HG02571 (cell line): ENCODE results near the gene CROCC.

ENCODE experiments used
- ATAC-seq: cut with Tn5 transposase; IDR thresholded peaks from one replicate; pipeline ENCODE4 v1.9.1; 2021; ENCODE audit warnings: mild to moderate bottlenecking, moderate library complexity; ENCODE audit not compliant: unreplicated experiment

The CROCC gene

DNA sequence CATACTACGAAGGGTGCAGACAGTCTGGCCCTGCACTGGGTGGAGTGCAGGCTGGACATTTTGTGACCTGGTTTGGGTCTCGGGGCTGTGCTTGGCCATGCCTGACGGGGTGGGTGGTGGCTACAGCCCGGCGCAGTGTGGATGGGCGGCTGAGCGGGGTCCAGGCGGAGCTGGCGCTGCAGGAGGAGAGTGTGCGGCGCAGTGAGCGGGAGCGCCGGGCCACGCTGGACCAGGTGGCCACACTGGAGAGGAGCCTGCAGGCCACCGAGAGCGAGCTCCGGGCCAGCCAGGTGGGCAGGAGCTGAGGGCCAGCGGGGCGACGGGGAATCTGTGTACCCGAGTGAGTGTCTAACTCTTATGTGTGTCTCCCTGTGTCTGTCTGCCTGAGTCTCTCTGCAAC, 44.6 kb downstream of the CROCC start:
- ATAC-seq: no peak

DNA sequence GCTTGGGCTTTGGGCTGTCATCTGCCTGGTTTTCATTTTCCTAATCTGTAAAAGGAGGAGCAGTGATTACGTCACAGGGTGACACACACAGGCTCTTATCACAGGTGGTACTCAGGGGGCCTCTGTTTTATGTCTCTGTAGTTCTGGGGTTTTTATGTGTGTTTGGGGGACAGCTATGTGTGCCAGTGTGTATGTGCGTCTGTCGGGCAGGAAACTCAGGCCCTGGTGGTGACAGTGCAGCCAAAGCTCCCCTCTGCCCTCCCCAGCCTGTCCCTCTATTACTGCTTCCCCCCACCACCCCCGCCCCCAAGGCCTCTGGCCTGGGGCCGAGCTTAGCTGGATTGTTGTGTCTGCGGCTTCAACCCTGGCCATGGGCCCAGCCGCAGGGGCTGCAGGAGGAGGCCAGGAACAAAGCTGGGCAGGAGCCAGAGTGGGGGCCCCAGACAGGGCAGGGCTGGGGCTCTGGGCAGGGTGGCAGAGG, 45.4 kb downstream of the CROCC start:
- ATAC-seq: no peak

DNA sequence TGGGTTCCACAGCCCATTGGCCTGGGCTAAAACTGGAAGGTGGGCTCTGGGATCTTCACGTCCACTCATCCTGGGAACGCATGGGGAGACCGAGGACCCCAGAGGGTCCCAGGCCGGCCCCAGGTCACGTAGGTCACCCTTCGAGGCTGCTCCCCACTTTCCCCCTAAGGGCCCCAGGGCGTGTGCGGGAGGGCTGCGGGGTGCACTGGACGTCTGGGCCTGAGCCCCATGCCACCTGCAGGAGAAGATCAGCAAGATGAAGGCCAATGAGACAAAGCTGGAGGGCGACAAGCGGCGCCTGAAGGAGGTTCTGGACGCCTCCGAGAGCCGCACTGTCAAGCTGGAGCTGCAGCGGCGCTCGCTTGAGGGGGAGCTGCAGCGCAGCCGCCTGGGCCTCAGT, 46.2 kb downstream of the CROCC start:
- ATAC-seq: no peak

DNA sequence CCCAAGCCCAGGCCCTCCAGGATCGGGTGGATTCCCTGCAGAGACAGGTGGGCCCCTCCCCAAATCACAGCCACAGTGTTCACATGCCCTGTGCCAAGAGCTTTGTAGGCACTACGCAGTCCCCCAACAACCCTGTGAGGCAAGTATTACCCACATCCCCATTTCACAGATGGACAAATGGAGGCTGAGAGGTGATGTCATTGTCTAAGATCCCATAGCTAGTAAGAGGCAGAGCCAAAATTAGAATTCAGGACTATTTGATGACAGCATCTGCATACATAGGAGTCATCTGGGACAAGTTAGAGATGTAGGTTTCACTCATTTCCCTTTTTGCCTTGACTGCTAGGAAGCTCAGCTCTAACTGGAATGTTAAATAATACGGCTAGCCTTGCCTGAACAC, 46.6 kb downstream of the CROCC start:
- ATAC-seq: no peak

DNA sequence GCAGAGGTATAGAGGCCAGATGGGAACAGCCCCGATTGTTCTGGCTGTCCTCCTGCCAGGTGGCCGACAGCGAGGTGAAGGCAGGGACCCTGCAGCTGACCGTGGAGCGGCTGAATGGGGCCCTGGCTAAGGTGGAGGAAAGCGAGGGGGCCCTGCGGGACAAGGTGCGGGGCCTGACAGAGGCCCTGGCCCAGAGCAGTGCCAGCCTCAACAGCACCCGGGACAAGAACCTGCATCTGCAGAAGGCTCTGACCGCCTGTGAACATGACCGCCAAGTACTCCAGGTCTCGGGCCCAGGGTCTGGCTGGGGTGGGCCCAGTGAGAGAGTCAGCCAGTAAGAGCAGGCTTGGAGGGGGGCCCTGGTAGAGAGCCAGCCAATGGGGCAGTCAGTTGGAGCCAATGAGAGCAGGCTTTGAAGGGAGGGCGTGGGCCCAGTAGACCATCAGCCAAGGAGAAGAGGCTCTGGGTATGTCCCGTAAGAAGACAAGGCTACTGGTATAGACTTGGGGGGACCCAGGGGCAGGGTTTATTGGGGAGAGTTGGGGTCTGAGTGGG, 47.4 kb downstream of the CROCC start:
- no peak for ATAC-seq

DNA sequence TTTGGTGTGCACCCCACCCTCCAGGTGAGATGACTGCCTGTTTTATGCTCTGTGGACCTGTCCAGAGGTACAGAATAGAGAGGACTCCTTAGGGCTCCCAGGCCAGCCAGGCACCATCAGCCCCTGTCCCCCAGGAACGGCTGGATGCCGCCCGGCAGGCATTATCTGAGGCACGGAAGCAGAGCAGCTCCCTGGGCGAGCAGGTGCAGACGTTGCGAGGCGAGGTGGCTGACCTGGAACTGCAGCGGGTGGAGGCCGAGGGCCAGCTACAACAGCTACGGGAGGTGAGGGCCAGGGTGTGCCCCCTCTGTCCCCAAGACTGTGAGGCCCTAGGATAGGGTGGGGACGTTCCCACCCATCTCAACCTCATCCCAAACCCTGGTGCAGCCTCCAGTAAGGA, 47.9 kb downstream of the CROCC start:
- no peak for ATAC-seq

DNA sequence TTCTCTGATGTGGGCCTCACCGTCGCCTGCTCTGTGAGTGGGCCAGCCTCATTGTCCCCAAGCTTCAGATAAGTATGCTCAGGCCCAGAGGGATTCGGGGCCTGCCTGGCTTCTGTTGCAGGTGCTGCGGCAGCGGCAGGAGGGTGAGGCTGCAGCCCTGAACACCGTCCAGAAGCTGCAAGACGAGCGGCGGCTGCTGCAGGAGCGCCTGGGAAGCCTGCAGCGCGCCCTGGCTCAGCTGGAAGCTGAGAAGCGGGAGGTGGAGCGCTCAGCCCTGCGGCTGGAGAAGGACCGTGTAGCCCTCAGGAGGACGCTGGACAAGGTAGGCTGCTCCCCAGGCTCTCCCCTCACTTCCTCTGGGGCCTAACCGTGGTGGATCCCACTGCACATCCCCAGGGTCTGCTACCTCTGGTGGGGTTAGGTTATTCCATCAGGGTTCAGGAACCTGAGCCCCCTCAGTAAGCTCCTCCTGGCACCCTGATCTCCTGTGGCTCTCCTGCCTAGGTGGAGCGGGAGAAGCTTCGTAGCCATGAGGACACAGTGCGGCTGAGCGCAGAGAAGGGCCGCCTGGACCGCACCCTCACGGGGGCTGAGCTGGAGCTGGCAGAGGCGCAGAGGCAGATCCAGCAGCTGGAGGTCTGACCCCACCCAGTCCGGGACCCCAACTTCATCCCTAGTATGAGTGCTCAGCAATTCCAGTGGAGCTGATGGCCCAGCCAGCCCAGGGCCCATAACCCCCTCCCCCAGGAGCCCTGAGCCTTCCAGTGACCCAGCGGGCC, 48.6 kb downstream of the CROCC start:
- ATAC-seq: no peak

DNA sequence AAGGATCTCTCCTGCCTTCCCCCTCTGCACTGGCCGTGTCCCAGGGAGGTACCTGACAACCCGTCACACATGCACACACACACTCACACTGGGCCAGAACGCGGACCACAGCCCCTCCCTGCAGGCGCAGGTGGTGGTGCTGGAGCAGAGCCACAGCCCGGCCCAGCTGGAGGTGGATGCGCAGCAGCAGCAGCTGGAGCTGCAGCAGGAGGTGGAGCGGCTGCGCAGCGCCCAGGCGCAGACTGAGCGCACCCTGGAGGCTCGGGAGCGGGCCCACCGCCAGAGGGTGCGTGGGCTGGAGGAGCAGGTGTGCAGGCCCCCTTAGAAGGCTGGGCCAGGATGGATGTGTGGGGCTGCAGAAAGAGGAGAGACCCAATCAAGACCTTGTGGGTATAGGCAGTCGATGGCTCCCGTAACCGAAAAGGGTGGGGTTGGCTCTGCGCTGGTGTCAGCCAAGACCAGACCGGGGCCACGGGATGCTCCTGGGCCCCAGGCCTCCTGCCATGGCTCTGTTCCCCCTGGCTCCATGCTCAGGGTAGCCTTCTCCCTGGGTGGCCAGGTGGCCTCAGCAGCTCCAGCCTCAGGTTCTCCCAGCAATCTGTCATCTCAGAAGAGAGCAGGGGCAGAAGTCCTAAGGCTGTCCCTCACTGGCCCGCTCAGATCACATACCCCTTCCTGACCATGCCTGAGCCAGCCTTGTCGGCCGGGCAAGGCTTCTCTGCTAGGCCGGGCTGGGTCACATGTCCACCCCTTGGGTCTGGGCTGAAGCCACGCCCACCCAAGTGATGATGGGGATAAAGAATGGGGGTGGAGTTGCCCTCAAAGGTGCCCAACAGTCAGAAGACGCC, 49.8 kb downstream of the CROCC start:
- no peak for ATAC-seq

DNA sequence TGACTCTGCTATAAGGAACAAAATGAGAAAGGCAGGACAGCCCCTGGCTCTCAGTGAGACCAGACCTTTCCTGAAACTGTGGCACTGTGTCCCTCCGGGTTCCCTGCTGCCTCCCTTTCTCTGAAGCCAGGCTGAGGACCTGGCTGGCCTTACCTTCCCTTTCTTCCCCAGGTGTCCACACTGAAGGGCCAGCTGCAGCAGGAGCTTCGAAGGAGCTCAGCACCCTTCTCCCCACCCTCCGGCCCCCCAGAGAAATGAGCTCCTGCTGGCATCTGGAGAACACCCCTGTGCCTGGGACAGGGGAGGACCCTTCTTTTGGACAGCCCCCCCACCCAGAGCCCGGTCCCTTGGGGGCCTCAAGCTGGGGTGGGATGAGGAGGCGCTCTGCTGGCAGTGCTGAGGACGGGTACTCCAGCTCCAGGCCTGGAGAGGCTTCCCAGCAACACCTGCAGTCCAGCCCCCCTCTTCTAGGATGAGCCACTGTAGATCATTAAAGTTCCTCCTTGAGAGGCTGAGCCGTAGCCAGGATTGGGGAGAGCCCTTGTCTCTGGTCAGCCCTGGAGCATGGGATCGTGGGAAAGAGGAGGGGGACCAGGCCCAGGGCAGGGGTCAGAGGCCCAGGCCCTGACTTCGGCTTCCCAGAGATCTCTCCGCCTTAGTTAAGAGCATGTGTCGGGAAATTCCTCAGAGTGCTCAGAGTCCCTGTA, 50.6 kb downstream of the CROCC start:
- ATAC-seq: no peak

DNA sequence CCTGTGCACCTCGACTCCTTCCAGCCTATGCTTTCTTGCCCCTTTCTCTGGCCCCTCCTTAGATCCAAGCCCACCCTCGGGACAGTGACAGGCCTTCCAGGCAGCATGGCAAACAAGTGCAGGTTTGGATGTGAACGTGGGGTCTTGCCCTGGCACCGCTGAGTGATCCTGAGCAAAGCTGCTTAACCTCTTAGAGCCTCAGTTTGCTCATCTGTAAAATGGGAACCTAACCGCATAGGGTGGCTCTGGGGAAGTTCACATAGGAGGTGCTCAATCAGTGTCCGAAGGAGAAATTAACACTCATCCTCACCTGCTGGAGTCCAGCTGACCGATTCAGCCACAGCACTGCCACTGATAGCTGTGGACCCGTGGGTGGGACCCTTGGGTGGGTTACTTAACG, 51.5 kb downstream of the CROCC start:
- no peak for ATAC-seq

DNA sequence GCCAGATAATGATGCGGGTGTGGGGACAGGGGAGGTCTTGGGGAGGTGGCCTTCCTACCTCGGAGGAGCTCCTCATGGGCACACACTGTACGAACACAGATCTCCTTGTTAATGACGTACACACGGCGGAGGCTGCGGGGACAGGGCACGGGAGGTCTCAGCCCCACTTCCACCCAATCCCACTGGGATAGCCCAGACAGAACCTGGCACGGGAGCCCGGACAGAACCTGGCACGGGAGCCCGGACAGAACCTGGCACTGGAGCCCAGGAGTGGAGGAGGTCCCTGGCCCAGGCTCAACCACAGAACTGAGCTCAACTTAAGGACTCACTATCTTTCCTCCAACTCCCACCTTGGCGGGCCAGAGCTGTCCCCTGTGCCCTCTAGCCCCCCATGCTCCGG, 53.5 kb downstream of the CROCC start:
- ATAC-seq: no peak

DNA sequence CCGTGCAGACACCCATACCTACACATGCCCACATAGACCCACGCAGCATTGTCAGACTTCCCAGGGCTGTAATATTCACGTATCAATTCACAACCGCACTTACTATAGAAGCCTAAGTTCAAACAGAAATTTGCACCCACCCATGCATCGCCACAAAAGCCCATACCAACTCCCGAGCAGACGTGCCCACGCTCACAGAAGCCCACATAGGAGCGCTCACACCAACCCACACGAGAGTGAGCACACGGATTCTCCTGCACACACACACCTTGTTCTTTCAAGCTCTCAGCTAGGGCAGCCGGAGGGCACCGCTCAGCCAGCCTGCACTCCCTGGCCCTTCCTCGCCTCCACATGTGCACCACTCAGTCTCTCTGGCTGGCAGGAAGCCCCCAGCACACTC, 54.1 kb downstream of the CROCC start:
- no peak for ATAC-seq

DNA sequence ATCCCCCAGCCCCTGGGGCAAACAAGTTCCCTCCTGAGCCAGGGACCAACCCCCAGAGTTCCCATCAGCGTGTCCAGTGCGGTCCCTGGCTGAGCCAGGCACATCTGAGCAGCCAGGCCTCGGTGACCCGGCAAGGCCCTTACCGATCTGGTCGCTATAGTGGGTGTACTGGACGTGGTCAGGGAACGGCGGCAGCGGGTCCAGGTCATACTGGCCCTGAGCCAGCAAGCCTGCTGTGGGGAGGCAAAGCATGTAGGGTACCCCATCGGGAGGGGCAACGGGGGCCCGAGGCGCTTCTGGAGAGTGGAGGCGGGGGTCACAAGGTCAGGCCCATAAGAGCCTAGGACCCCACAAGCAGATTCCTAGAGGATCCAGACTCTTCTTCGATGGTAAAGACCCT, 55.2 kb downstream of the CROCC start:
- no peak for ATAC-seq

DNA sequence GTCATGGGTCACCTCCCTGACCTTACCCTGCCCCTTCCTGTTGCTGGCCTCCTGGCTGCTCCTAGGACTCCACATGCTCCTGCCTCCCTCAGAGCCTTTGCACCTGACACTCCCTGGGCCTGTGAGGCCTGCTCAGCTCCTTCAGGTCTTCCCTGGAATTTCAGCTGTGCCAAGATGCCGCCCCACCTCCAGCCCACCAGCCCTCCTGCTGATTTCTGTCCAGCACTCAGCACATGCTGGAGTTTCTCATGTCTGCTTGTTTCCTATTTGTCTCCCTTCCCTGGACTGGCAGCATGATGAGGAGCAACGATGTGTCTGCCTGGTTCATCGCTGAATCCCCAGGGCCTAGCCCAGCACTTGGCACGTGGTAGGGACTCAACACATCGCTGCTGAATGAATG, 55.6 kb downstream of the CROCC start:
- no peak for ATAC-seq

DNA sequence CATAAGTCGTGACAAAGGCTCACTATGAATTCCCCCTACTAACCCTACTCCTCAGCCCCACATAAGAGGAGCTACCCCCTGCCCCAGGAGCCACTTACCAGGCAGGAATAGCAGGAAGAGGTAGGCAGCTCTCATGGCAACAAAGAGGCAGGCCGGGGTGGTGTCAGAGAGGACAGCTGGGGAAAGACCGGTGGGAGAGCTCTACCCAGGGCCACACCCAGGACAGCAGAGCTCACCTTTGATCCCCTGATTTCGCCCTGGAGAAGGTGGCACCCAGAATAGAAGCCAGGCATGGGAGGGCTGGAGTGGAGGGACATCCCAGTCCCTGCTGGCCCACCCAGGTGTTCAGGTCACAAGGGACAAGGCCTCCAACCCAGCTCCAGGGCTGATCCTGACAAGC, 56.4 kb downstream of the CROCC start:
- no peak for ATAC-seq

DNA sequence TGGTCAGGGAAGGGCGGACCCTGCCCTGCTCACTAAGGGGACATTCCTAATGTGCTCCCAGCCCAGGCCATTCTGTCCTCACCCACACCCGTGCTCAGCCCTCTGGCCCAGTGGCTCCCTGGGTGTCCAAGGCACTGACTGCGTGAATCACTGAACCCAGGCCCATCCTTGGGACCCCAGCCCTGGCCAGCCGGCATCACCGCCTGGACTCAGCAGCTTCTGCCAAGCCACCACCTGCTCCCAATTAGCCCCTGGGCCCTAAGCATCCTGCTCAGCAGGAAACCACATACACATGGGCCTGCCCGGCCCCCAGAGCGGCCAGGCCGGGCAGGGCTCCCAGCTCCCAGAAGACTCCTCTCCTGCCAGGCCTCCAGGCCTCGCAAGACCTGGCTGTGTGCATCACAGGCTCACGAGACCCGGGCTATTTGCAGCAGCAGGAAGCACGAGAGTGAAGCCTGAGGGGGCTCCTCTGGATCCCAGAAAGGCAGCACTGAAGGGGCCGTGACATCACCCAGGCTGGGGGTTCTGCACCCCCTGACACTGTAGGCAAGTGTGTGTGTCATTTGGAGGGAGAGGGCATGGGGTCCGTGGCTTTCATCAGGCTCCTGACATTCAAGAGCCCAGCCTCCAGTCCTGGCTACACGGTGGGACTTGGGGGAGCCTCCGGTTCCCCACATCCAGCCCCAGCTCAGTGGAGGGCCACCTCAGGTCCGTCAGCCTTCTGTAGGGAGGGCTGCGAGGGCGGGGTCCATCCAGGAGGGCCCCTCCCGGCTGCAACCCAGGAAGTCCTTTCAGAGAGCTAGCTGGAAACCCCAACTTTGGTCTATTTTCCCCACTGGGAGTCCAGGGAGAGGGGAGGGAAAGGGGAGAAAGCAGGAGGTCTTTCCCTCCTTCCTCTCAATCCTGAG, 57.1 kb downstream of the CROCC start:
- ATAC-seq: no peak

DNA sequence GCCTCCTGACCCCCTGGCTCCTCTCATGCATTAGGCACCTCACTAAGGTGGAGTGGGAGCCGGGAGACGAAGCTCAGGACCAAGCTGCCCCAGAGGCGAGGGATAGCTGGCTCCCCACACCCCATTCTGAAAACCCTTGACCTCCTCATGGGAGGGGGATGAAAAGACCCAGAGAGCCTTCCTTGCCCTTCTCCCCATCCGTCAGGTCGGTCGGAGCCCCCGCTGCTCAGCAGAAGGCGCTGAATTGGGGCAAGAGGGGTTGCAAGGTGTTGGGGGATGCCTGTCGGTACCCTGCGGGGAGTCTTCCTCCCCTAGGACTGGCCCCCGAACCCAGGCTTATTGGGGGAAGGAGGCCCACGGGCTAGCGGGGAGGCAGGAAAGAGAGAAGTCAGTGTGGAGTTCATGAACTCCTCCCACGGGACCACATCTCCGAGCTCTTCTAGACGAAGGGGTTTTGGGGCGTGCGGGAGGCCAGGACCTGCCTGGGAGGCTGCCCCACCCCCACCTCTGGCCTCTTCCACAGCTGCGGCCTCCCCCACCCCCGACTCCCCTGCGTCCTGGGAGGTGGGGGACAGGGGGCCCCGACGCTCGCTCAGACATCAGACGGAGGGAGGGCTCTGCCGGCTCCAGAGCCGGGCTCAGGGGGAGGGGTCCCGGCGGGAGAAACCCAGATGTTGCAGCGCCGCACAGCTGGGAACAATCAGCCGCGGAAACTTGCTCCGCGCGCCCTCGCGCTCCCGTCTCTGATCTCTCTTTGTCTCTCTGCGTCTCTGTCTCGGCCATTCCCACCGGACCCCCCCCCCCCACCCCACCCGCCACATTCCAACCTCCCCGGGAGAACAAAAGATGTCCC, 58.0 kb downstream of the CROCC start:
- no peak for ATAC-seq

DNA sequence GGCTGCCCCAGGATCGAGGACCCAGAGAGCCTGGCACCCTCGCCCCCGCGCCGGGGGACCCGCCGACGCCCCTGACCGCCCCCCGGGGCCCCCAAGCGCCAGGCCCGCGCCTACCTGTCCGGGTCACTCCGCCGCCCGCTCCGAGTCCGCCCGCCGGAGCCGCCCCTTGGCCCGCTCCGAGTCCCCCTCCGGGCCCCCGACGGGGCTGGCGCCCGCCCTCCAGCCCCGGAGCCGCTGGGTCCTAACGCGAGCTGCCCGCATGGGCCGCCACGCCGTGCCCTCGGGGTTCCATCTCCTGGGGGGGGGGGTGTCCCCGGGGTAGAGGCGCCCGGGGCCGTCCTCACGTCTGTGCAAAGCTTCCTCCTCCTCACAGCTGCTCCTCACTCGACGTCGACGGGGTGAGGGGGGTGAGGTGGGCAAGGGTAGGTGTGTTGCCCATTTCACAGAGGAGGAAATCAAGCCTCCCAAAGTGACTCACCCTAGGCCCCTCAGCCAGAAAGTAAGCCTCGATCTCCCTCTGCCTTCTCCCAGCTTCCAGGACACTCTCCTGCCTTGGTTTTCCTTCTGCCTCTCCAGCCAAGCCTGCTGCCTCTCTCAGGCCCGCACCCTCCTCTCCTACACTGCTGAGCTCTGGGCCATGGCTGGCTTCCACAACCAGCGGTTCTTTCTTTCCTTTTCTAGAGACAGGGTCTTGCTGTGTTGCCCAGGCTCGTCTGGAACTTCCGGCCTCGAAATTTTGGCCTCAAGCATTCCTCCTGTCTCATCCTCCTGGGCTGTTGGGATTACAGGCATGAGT, 58.9 kb downstream of the CROCC start, which contains the start of gene MFAP2:
TSS of gene MFAP2 (minus strand) at position 148 of the 796 bp plus-strand sequence. CDS start 2,347 bp downstream, outside the sequence.
- ATAC-seq: no peak
